Neuronal stem cell (in vitro differentiated cells): ENCODE measurements around the gene VASP.
A peak's percentile ranks its signal among the peaks of the same experiment; 100 is the strongest.

Experiments
- DNase-seq: peaks from one replicate; pipeline ENCODE4 v3.0.0-alpha.2; 2013; ENCODE audit warnings: low spot score
- H2AFZ ChIP-seq: one replicate; pipeline ENCODE4 v1.6.1; 2013; ENCODE audit warnings: mild to moderate bottlenecking, low read length, inconsistent platforms
- H2AK5ac ChIP-seq: 2 replicates; pipeline ENCODE4 v1.6.1; 2013; ENCODE audit warnings: low read depth, mild to moderate bottlenecking, inconsistent platforms, low read length, moderate library complexity, mixed read lengths
- H2BK120ac ChIP-seq: 2 replicates; pipeline ENCODE4 v1.6.1; 2013; ENCODE audit warnings: low read depth, mild to moderate bottlenecking, inconsistent platforms, low read length, moderate library complexity, mixed read lengths
- H2BK12ac ChIP-seq: one replicate; pipeline ENCODE4 v1.6.1; 2013; ENCODE audit warnings: low read length, inconsistent platforms
- H2BK15ac ChIP-seq: 2 replicates; pipeline ENCODE4 v1.6.1; 2013; ENCODE audit warnings: mild to moderate bottlenecking, low read length, inconsistent platforms, mixed read lengths
- H2BK5ac ChIP-seq: one replicate; pipeline ENCODE4 v1.6.1; 2013; ENCODE audit warnings: inconsistent platforms, mild to moderate bottlenecking, low read length, moderate library complexity
- H3K14ac ChIP-seq: one replicate; pipeline ENCODE4 v1.6.1; 2013; ENCODE audit warnings: low read length, inconsistent platforms
- H3K18ac ChIP-seq: 2 replicates; pipeline ENCODE4 v1.6.1; 2013; ENCODE audit warnings: low read length, inconsistent platforms
- H3K23ac ChIP-seq: 2 replicates; pipeline ENCODE4 v1.6.1; 2013; ENCODE audit warnings: low read depth, mild to moderate bottlenecking, mixed read lengths, low read length, inconsistent platforms; ENCODE audit not compliant: poor library complexity
- H3K27ac ChIP-seq: replicated peaks from 3 replicates; pipeline ENCODE4 v1.5.1; 2013; ENCODE audit warnings: low read length, inconsistent platforms
- H3K27me3 ChIP-seq, 3 experiments: 2 replicates each; pipeline ENCODE4 v1.6.1; 2013; ENCODE audit warnings: low read length in 3 of 3, mild to moderate bottlenecking in 2 of 3, inconsistent platforms in 1 of 3, low read depth in 1 of 3, mixed read lengths in 1 of 3, moderate library complexity in 1 of 3; ENCODE audit not compliant: control insufficient read depth in 3 of 3, insufficient read depth in 3 of 3
- H3K36me3 ChIP-seq, 2 donors: replicated peaks in 1 of 2; 2 replicates each; pipeline ENCODE4 v1.6.1; 2013; ENCODE audit warnings: low read length in 2 of 2; ENCODE audit not compliant: control insufficient read depth in 2 of 2, insufficient read depth in 2 of 2
- H3K4ac ChIP-seq: 2 replicates; pipeline ENCODE4 v1.6.1; 2013; ENCODE audit warnings: inconsistent platforms, mild to moderate bottlenecking, low read length, moderate library complexity
- H3K4me1 ChIP-seq, 2 donors: 1 replicate in 1 of 2; 2 replicates in 1 of 2; pipeline ENCODE4 v1.6.1; 2013; ENCODE audit warnings: low read length in 2 of 2, low read depth in 1 of 2; ENCODE audit not compliant: control insufficient read depth in 2 of 2, insufficient read depth in 1 of 2
- H3K4me2 ChIP-seq: one replicate; pipeline ENCODE4 v1.6.1; 2013; ENCODE audit warnings: mild to moderate bottlenecking, low read length, inconsistent platforms; ENCODE audit not compliant: insufficient read depth, poor library complexity, severe bottlenecking
- H3K4me3 ChIP-seq, 2 donors: 2 replicates each; pipeline ENCODE4 v1.5.1; 2013; ENCODE audit warnings: low read length in 2 of 2, mild to moderate bottlenecking in 2 of 2, inconsistent platforms in 1 of 2, moderate library complexity in 1 of 2
- H3K79me1 ChIP-seq: one replicate; pipeline ENCODE4 v1.6.1; 2013; ENCODE audit warnings: low read depth, mild to moderate bottlenecking, inconsistent platforms, low read length, moderate library complexity
- H3K9ac ChIP-seq: one replicate; pipeline ENCODE4 v1.6.1; 2013; ENCODE audit warnings: mild to moderate bottlenecking, low read depth, low read length, inconsistent platforms; ENCODE audit not compliant: poor library complexity
- H3K9me3 ChIP-seq, 2 donors: replicated peaks in 1 of 2; 2 replicates each; pipeline versions ENCODE3 to v1.6.1; 2013; ENCODE audit warnings: low read length in 2 of 2, mild to moderate bottlenecking in 2 of 2, inconsistent platforms in 1 of 2, low read depth in 1 of 2, mixed read lengths in 1 of 2, moderate library complexity in 1 of 2; ENCODE audit not compliant: control insufficient read depth in 2 of 2, insufficient read depth in 1 of 2
- H4K8ac ChIP-seq: one replicate; pipeline ENCODE4 v1.6.1; 2013; ENCODE audit warnings: low read depth, mild to moderate bottlenecking, inconsistent platforms, low read length, moderate library complexity
- H4K91ac ChIP-seq: one replicate; pipeline ENCODE4 v1.6.1; 2013; ENCODE audit warnings: low read length, low read depth, mild to moderate bottlenecking, inconsistent platforms; ENCODE audit not compliant: poor library complexity
- WGBS, 2 donors: extraction: QIAGEN DNeasy Blood & Tissue Kit; methylation state at CpG; one replicate each; pipeline ENCODE4 v1.1.7; 2013; ENCODE audit warnings: missing lambda C conversion rate in 2 of 2, mixed read lengths in 1 of 2; ENCODE audit not compliant: insufficient read length in 2 of 2, insufficient replicate concordance in 1 of 2; ENCODE audit errors: extremely low coverage in 2 of 2; 5-methylcytosine and 5-hydroxymethylcytosine counted together

The VASP gene

DNA sequence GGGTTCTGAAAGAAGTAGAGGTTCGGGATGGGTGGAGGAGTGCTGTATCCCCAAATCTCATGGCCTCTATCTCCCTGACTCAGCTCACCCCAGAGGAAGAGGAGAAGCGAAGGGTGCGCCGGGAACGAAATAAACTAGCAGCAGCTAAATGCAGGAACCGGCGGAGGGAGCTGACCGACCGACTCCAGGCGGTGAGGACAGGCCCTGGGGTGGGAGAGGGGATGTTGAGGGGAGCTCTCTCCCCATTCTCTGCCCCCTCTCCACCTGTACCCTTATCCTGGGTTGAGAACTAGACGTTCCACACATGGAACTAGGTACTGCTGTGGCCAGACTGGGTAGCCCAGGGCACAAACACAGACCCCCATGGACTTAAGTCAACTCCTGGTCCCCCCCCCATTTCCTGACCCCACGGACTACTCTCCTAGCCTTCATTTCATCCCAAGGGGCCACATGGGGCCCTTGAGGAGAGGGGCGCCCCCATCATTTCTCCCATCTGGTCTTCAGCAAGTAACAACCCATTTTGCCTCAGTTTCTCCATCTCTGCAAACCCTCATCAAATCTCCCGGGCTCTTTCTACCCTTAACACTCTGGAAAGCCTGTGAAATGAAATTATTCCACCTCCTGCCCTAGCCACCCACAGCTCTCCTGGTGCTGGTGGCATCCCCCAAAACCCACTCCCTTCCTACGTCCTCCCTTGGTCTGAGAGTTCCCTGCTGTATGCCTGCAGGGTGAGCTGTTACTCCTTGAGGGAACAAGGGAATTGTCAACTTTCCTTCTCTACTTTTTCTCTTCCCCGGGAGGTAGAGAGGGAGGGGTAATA is 36.0 kb upstream of the VASP start:
- peak overlapping the region; percentile 61 for H3K23ac ChIP-seq
- H3K4me1 ChIP-seq: peaks cover 15 to 22% of the 10 kb centered on the region in 2 donors
- H2AK5ac ChIP-seq: no peak overlapping the region
- H3K27ac ChIP-seq: no peak overlapping the region
- H3K18ac ChIP-seq: no peak overlapping the region
- no peak overlapping the region for H2BK120ac ChIP-seq
- H3K4me3 ChIP-seq: no peak overlapping the region
- no peak overlapping the region for H2BK12ac ChIP-seq
- H3K36me3 ChIP-seq: no peaks in the 10 kb centered on the region
- peak overlapping the region; percentile 21 for H2BK15ac ChIP-seq
- no peak for DNase-seq
- H4K8ac ChIP-seq: no peak overlapping the region
- H3K9me3 ChIP-seq: no peaks in the 10 kb centered on the region
- H3K9ac ChIP-seq: no peak overlapping the region
- no peak overlapping the region for H3K4ac ChIP-seq
- H3K14ac ChIP-seq: no peak overlapping the region
- no peaks in the 10 kb centered on the region for H3K79me1 ChIP-seq
- no CpG with 5 or more reads among the region's 16 CpGs for WGBS, 2 donors
- H2AFZ ChIP-seq: no peak overlapping the region
- H3K27me3 ChIP-seq: peaks cover 0 to 33% (median 0%) of the 10 kb centered on the region in 3 experiments
- H3K4me2 ChIP-seq: no peak overlapping the region
- peak overlapping the region; percentile 49 for H2BK5ac ChIP-seq
- no peak overlapping the region for H4K91ac ChIP-seq

DNA sequence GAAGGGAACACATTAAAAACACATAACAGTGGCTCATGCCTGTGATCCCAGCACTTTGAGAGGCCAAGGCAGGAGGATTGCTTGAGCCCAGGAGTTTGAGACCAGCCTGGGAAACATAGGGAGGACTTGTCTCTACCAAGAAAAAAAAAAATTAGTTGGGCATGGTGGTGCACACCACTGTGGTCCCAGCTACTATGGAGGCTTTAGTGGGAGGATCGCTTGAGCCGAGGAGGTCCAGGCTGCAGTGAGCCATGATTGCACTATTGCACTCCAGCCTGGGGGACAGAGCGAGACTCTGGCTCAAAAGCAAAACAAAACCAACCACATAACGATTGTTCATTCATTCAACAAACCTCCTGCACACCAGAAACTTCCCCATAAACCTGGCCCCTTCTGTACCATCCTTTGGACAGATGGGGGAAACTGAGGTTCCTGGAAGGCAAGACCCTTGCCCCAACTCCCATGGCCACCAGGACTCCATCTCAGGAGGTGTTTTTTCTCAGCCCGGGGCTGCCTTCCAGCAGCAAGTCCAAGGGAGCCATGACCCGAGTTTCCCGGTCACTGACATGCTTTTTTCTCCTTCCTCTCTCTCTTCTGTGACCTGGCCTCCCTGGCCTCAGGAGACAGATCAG is 35.2 kb upstream of the VASP start:
- H3K27me3 ChIP-seq: peaks cover 0 to 34% (median 0%) of the 10 kb centered on the region in 3 experiments
- no peak overlapping the region for H3K4me2 ChIP-seq
- H4K91ac ChIP-seq: no peak overlapping the region
- H3K23ac ChIP-seq: no peak overlapping the region
- H3K36me3 ChIP-seq: no peaks in the 10 kb centered on the region
- no peak overlapping the region for H3K27ac ChIP-seq
- no CpG with 5 or more reads among the region's 7 CpGs for WGBS, 2 donors
- no peak overlapping the region for H2BK12ac ChIP-seq
- no peaks in the 10 kb centered on the region for H3K9me3 ChIP-seq
- H3K18ac ChIP-seq: peak overlapping the region; percentile 6
- no peak overlapping the region for H2AK5ac ChIP-seq
- no peak overlapping the region for H3K4me3 ChIP-seq
- no peak overlapping the region for H2BK5ac ChIP-seq
- H3K14ac ChIP-seq: no peak overlapping the region
- no peak overlapping the region for H4K8ac ChIP-seq
- H2AFZ ChIP-seq: peak overlapping the region; percentile 36
- no peak overlapping the region for H3K9ac ChIP-seq
- H2BK15ac ChIP-seq: no peak overlapping the region
- H3K79me1 ChIP-seq: no peaks in the 10 kb centered on the region
- no peak overlapping the region for H3K4ac ChIP-seq
- DNase-seq: no peak
- H2BK120ac ChIP-seq: no peak overlapping the region
- H3K4me1 ChIP-seq: peaks cover 14 to 20% of the 10 kb centered on the region in 2 donors

DNA sequence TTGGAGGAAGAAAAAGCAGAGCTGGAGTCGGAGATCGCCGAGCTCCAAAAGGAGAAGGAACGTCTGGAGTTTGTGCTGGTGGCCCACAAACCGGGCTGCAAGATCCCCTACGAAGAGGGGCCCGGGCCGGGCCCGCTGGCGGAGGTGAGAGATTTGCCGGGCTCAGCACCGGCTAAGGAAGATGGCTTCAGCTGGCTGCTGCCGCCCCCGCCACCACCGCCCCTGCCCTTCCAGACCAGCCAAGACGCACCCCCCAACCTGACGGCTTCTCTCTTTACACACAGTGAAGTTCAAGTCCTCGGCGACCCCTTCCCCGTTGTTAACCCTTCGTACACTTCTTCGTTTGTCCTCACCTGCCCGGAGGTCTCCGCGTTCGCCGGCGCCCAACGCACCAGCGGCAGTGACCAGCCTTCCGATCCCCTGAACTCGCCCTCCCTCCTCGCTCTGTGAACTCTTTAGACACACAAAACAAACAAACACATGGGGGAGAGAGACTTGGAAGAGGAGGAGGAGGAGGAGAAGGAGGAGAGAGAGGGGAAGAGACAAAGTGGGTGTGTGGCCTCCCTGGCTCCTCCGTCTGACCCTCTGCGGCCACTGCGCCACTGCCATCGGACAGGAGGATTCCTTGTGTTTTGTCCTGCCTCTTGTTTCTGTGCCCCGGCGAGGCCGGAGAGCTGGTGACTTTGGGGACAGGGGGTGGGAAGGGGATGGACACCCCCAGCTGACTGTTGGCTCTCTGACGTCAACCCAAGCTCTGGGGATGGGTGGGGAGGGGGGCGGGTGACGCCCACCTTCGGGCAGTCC is 34.5 kb upstream of the VASP start:
- H3K79me1 ChIP-seq: no peaks in the 10 kb centered on the region
- no peak overlapping the region for H2BK5ac ChIP-seq
- no peak overlapping the region for H2BK12ac ChIP-seq
- H3K4me2 ChIP-seq: peak overlapping the region; percentile 32
- H3K27ac ChIP-seq: no peak overlapping the region
- H3K4ac ChIP-seq: no peak overlapping the region
- H3K9ac ChIP-seq: no peak overlapping the region
- peak overlapping the region in 1 of 2 donors; percentile 3 for H3K4me3 ChIP-seq
- no peak for DNase-seq
- peak overlapping the region; percentile 80 for H3K23ac ChIP-seq
- H3K18ac ChIP-seq: no peak overlapping the region
- WGBS, 2 donors: no CpG with 5 or more reads among the region's 44 CpGs
- no peak overlapping the region for H3K14ac ChIP-seq
- H3K4me1 ChIP-seq: peaks cover 13 to 17% of the 10 kb centered on the region in 2 donors
- H2AK5ac ChIP-seq: peak overlapping the region; percentile 54
- no peak overlapping the region for H4K8ac ChIP-seq
- no peak overlapping the region for H2BK120ac ChIP-seq
- H3K9me3 ChIP-seq: no peaks in the 10 kb centered on the region
- H2AFZ ChIP-seq: peak overlapping the region; percentile 36
- peak overlapping the region; percentile 38 for H2BK15ac ChIP-seq
- no peaks in the 10 kb centered on the region for H3K36me3 ChIP-seq
- H4K91ac ChIP-seq: no peak overlapping the region
- H3K27me3 ChIP-seq: peaks cover 0 to 35% (median 0%) of the 10 kb centered on the region in 3 experiments

DNA sequence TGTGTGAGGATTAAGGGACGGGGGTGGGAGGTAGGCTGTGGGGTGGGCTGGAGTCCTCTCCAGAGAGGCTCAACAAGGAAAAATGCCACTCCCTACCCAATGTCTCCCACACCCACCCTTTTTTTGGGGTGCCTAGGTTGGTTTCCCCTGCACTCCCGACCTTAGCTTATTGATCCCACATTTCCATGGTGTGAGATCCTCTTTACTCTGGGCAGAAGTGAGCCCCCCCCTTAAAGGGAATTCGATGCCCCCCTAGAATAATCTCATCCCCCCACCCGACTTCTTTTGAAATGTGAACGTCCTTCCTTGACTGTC is 34.0 kb upstream of the VASP start:
- Histone ChIP-seq H2AK5ac (peak overlapping the region; percentile 47), H2BK120ac (no peak overlapping the region), H4K91ac (no peak overlapping the region), H3K9ac (peak overlapping the region; percentile 54), H4K8ac (no peak overlapping the region), H2BK5ac (no peak overlapping the region), H3K23ac (no peak overlapping the region), H3K4me3 (no peak overlapping the region), H3K4ac (no peak overlapping the region), H3K27me3 (peaks cover 0 to 35% (median 0%) of the 10 kb centered on the region in 3 experiments), H3K36me3 (no peaks in the 10 kb centered on the region), H2BK15ac (no peak overlapping the region), H2AFZ (no peak overlapping the region), H3K4me1 (peaks cover 15 to 17% of the 10 kb centered on the region in 2 donors), H3K14ac (no peak overlapping the region), H3K4me2 (peak overlapping the region; percentile 3), H3K79me1 (no peaks in the 10 kb centered on the region), H3K18ac (no peak overlapping the region), H2BK12ac (no peak overlapping the region), H3K27ac (no peak overlapping the region), H3K9me3 (no peaks in the 10 kb centered on the region)
- no CpG with 5 or more reads among the region's 5 CpGs for WGBS, 2 donors
- no peak for DNase-seq
